ENCODE measurements around the gene EPHA5.

Gene EPHA5

GRCh38 chr4:65696436-65696835 lies 26.1 kb upstream of the EPHA5 start:
- Histone ChIP-seq H3K27me3 (ENCODE audit: insufficient read depth, low read length, poor library complexity) (no peaks in the 10 kb centered on the region), H3K4me1 (ENCODE audit: insufficient read depth, low read length) (no peaks in the 10 kb centered on the region), H3K9ac (ENCODE audit: low read depth, low read length) (no peak overlapping the region), H4K20me1 (ENCODE audit: insufficient read depth, low read length) (no peaks in the 10 kb centered on the region), H3K9me3 (ENCODE audit: insufficient read depth, low read length, severe bottlenecking) (no peaks in the 10 kb centered on the region), H2AFZ (ENCODE audit: low read depth, low read length) (no peak overlapping the region), H3K79me2 (ENCODE audit: insufficient read depth, low read length) (no peaks in the 10 kb centered on the region), H3K4me2 (ENCODE audit: insufficient read depth, low read length) (no peak overlapping the region), H3K4me3 (ENCODE audit: low read depth in 1 of 2, low read length in 2 of 2) (no peak overlapping the region), H3K27ac (ENCODE audit: low read length) (no peak overlapping the region), H3K36me3 (ENCODE audit: insufficient read depth, low read length) (no peaks in the 10 kb centered on the region)
- ATAC-seq (ENCODE audit: insufficient read depth, low read depth) (no peak), DNase-seq (no peak)
- TF ChIP-seq CTCF (IDR thresholded peaks at IDR 0.05; ENCODE audit: borderline replicate concordance, extremely low read depth, low read length, poor library complexity, severe bottlenecking) (no peak), EZH2 (IDR thresholded peaks at IDR 0.05; ENCODE audit: borderline replicate concordance, low read depth, low read length, severe bottlenecking) (no peak)

- H3K27ac ChIP-seq (ENCODE audit: low read length), result no peak overlapping the region
- TF ChIP-seq CTCF (IDR thresholded peaks at IDR 0.05; ENCODE audit: borderline replicate concordance, extremely low read depth, low read length, poor library complexity, severe bottlenecking) (no peak), EZH2 (IDR thresholded peaks at IDR 0.05; ENCODE audit: borderline replicate concordance, low read depth, low read length, severe bottlenecking) (no peak)
- no peak for ATAC-seq (ENCODE audit: insufficient read depth, low read depth)
- H3K27me3 ChIP-seq (ENCODE audit: insufficient read depth, low read length, poor library complexity), result no peaks in the 10 kb centered on the region
- H4K20me1 ChIP-seq (ENCODE audit: insufficient read depth, low read length), result no peaks in the 10 kb centered on the region
- no peaks in the 10 kb centered on the region for H3K4me1 ChIP-seq (ENCODE audit: insufficient read depth, low read length)
- no peak for DNase-seq
- no peak overlapping the region for H3K4me3 ChIP-seq (ENCODE audit: low read depth in 1 of 2, low read length in 2 of 2)
- peaks cover 6% of the 10 kb centered on the region for H3K9me3 ChIP-seq (ENCODE audit: insufficient read depth, low read length, severe bottlenecking)
- no peak overlapping the region for H3K9ac ChIP-seq (ENCODE audit: low read depth, low read length)
- no peak overlapping the region for H2AFZ ChIP-seq (ENCODE audit: low read depth, low read length)
- no peaks in the 10 kb centered on the region for H3K36me3 ChIP-seq (ENCODE audit: insufficient read depth, low read length)
- no peak overlapping the region for H3K4me2 ChIP-seq (ENCODE audit: insufficient read depth, low read length)
- no peaks in the 10 kb centered on the region for H3K79me2 ChIP-seq (ENCODE audit: insufficient read depth, low read length)
Measured at GRCh38 chr4:65671372-65671771, 1.1 kb upstream of the EPHA5 start.

DNA sequence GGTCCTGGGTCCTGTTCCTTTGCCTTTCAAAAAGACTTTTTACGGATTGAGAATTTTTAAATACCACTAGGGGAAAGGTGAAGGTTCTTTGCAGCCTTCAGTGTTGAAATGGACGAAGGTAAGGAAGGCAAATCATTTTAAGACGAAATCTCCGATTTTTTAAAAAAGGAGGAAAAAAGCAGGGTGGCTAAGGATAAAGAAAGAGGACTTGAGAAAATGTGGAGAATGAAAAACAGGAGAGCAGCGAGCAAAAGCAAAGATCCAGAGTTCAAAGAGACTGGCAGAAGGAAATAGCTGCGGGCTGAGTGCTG lies 314 bp downstream of the EPHA5 start:
- Histone ChIP-seq H3K4me1 (ENCODE audit: insufficient read depth, low read length) (no peaks in the 10 kb centered on the region), H3K4me2 (ENCODE audit: insufficient read depth, low read length) (no peak overlapping the region), H4K20me1 (ENCODE audit: insufficient read depth, low read length) (no peaks in the 10 kb centered on the region), H2AFZ (ENCODE audit: low read depth, low read length) (no peak overlapping the region), H3K27me3 (ENCODE audit: insufficient read depth, low read length, poor library complexity) (no peaks in the 10 kb centered on the region), H3K79me2 (ENCODE audit: insufficient read depth, low read length) (no peaks in the 10 kb centered on the region), H3K36me3 (ENCODE audit: insufficient read depth, low read length) (no peaks in the 10 kb centered on the region), H3K27ac (ENCODE audit: low read length) (no peak overlapping the region), H3K9me3 (ENCODE audit: insufficient read depth, low read length, severe bottlenecking) (peaks cover 6% of the 10 kb centered on the region), H3K9ac (ENCODE audit: low read depth, low read length) (no peak overlapping the region), H3K4me3 (ENCODE audit: low read depth in 1 of 2, low read length in 2 of 2) (no peak overlapping the region)
- no peak for TF ChIP-seq CTCF (IDR thresholded peaks at IDR 0.05; ENCODE audit: borderline replicate concordance, extremely low read depth, low read length, poor library complexity, severe bottlenecking)
- TF ChIP-seq EZH2 (IDR thresholded peaks at IDR 0.05; ENCODE audit: borderline replicate concordance, low read depth, low read length, severe bottlenecking), result no peak
- DNase-seq (no peak), ATAC-seq (ENCODE audit: insufficient read depth, low read depth) (no peak)

Measured in DND-41 (cell line).